HG03521 (cell line): Measurements from ENCODE around the gene SBK2.
A peak's percentile ranks its signal among the peaks of the same experiment; 100 is the strongest.
"Not testable (repeated sequence)": the region's sequence is repeated elsewhere in the genome, so short reads cannot be mapped to it uniquely, and the experiment has no call there.

ENCODE experiments used
- ATAC-seq: cut with Tn5 transposase; IDR thresholded peaks from one replicate; pipeline ENCODE4 v1.9.1; 2021; ENCODE audit warnings: mild to moderate bottlenecking, moderate library complexity; ENCODE audit not compliant: unreplicated experiment

SBK2 gene

DNA sequence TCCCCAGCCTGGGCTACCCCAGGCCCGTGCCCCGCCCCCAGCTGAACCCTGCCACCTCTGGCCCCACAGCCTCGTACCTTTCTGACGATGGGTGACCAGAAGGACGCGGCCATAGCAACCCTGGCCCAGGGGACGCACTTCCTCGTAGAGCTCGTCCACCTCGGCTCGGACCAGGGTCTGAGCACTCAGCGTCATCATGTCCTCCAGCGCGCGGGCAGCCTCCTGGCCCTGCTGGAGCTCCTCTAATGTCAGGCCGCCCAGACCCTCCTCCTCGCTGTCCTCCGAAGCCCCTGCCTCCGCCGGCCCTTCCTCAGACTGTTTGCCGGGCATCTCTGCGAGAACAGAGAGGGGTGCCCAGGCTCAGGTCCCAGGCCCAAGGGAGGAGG lies 975 bp downstream of the SBK2 start:
- no peak for ATAC-seq

DNA sequence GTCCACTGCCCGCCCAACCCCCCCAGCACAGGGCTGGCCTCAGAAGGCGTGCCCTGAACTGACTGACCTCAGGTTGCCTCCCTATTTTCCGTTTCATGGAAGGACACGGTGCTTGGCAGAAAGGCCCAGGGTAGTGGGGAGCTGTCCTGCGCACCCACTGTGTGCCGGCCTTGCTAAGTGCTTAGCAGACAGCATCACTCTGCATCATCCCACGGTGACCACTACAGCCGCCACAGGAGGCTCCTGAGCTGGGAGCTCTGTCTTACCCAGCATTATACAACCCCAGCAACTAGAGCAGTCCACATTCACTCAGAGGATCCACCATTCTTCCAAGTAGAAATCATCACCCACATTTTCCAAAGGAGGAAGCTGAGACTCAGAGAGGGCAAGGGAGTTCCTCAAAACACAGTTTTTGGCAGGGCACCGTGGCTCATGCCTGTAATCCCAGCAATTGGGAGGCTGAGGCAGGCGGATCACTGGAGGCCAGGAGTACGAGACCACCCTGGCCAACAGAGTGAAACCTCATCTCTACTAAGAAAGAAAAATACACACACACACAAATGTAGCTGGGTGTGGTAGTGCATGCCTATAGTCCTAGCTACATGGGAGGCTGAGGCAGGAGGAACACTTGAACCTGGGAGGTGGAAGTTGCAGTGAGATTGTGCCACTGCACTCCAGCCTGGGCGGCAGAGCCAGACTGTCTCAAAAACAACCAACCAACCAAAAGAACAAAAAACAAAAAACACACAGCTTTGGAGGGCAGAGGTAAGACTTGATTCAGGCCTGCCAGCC lies 1.6 kb downstream of the SBK2 start:
- no peak for ATAC-seq

GRCh38 chr19:55534280-55534679 lies 2.7 kb downstream of the SBK2 start:
- not testable (repeated sequence) for ATAC-seq

DNA sequence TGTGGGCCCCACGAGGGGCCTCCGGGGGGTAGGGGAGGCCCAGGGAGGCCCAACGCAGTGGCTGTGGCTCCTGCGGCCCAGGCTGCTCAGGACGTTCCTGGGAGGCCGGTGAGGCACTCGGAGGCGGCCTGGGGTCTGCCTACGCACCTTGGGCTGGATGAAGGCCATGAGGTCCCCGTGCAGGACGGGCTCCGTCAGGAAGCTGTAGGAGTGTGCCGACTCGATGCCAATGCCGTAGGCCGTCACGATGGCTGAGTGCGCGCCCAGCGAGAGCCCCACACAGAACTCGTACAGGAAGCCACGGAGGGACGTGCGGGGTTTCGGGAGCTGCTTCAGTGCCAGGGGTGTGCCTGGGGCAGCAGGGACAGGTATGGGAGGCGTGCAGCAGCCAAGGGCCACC lies 5.9 kb downstream of the SBK2 start:
- no peak for ATAC-seq

DNA sequence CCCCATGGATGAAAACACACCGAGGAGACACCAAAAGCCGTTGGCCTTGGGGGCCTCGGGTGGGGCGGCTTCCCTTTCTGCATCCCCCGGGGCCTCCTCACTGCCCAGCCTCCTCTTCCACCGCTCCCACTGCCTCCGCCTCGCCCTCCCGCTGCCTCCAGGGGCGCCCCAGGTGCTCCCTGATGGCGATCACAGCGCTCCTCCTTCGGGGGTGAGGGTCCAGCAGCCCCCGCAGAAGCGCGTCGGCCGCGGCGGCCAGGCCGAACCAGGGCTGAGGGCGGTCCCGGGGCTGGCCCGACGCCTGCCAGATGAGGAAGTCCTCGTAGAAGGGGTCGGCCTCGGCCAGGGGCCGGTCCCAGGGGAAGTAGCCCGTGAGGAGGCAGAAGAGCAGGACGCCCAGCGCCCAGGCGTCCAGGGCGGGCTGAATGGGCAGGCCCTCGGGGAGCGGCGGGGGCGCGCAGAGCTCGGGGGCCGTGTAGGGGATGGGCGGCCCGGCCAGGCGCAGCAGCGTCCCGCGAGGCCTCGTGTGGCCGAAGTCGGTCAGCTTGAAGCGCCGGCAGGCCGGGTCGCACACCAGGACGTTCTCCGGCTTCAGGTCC lies 7.2 kb downstream of the SBK2 start:
- no peak for ATAC-seq

- ATAC-seq, result no peak
These were observed 8.7 kb downstream of the SBK2 start for GRCh38 chr19:55528030-55528803.

DNA sequence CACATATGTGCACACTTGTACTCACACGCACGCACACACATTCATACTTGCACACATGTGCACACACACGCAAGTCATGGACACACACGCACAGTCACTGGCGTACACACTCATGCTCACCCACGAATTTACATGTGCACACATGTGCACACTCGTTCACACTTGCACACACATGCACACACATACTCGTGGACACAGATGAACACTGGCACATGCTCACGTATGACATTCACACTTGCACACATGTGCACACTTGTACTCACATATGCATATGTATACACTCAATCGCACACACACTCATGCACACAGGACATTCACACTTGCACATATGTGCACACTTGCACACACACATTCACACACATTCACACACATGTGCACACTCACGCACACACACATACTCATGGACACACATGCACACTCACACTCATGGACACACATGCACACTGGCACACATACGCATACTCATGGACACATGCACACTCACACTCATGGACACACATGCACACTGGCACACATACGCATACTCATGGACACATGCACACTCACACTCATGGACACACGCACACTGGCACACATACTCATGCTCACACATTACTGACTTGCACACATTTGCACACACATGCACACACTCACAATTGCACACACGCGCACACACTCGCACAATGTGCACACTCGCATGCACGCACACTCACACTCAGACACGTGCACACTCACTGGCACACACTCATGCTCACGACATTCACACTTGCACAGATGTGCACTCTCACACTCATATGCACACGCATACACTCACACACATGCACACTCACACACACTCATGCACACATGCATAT lies 9.5 kb downstream of the SBK2 start:
- no peak for ATAC-seq

- ATAC-seq, result no peak
These were observed 10.4 kb downstream of the SBK2 start for GRCh38 chr19:55526216-55527196.

- ATAC-seq, result no peak
These were observed 11.4 kb downstream of the SBK2 start for GRCh38 chr19:55525289-55526101.

- no peak for ATAC-seq
These were observed 16.1 kb downstream of the SBK2 start for GRCh38 chr19:55520691-55521292.

GRCh38 chr19:55519451-55520311 lies 17.3 kb downstream of the SBK2 start:
- no peak for ATAC-seq

GRCh38 chr19:55516878-55517620 lies 19.9 kb downstream of the SBK2 start:
- peak; percentile 98 for ATAC-seq

GRCh38 chr19:55508120-55508519 lies 28.8 kb downstream of the SBK2 start:
- no peak for ATAC-seq

GRCh38 chr19:55504981-55505380 lies 32.0 kb downstream of the SBK2 start:
- ATAC-seq, result no peak

- ATAC-seq, result no peak
These were observed 32.7 kb downstream of the SBK2 start for GRCh38 chr19:55504252-55504603.

DNA sequence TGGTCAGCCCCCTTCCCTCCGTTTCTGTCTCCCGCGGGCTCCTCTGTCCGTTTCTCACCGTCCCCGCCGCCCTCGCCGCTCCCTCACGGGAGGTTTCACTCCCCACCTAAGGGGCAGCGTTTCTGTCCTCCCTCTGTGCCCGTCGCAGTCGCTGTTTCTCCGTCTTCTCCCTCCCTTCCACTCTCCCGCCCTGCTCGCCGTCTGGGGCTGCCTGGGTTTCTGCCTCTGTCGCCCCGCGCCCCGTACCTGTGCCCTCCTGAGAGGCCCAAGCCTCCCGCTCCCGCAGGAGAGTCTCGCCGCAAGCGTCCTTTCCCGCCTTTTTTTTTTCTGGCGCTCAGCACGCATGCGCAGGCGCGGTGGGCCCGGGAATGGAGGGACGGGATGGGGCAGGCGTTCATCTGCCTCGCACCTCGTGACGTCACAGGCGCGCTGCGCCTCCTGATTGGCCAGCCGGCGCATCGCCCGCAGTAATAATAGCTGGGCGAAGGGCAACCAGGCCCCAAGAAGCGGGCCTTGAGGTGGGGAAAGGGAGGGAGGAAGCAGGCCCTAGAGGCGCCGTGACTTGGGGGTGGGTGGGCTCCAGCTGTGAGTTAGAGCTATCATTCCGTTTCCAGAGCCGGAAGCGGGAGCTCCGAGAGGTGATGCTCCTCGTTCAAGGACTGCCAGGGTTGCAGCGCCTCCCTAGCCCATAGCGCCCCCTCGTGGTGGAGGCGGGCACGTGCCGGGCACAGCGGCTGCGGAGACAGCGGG lies 33.3 kb downstream of the SBK2 start:
- ATAC-seq, result peak; percentile 89
